Aorta (tissue), 5 donors: ENCODE measurements around the gene CASTOR1. TPM values are rescaled to one million over a fixed set of nuclear protein-coding genes. Genes with fewer than 3 reads are reported as not detected.

ENCODE experiments used
- ATAC-seq: fragments of 200-7000 bp; cut with Tn5 transposase; one replicate; pipeline ENCODE4 v1.9.1; 2022; ENCODE audit warnings: moderate library complexity; ENCODE audit not compliant: low FRiP score
- DNase-seq, 2 donors: peaks; one replicate each; pipeline ENCODE4 v3.0.0-alpha.2; 2020
- H3K27ac ChIP-seq, 2 donors: one replicate each; pipeline ENCODE4 v1.5.1; 2013; ENCODE audit warnings: low read length in 2 of 2, mild to moderate bottlenecking in 2 of 2, moderate library complexity in 2 of 2, control low read depth in 1 of 2, inconsistent platforms in 1 of 2, low read depth in 1 of 2
- H3K27me3 ChIP-seq, 2 donors: one replicate each; pipeline ENCODE4 v1.6.1; 2013; ENCODE audit warnings: control low read depth in 1 of 2, low read length in 1 of 2, mild to moderate bottlenecking in 1 of 2, moderate library complexity in 1 of 2; ENCODE audit not compliant: insufficient read depth in 2 of 2, control insufficient read depth in 1 of 2
- H3K36me3 ChIP-seq, 2 donors: one replicate each; pipeline ENCODE4 v1.6.1; 2013; ENCODE audit warnings: control low read depth in 1 of 2, low read length in 1 of 2, mild to moderate bottlenecking in 1 of 2; ENCODE audit not compliant: insufficient read depth in 2 of 2, control insufficient read depth in 1 of 2
- H3K4me1 ChIP-seq, 2 donors: one replicate each; pipeline ENCODE4 v1.6.1; 2013; ENCODE audit warnings: low read length in 2 of 2, control low read depth in 1 of 2, mild to moderate bottlenecking in 1 of 2, moderate library complexity in 1 of 2; ENCODE audit not compliant: insufficient read depth in 2 of 2, control insufficient read depth in 1 of 2
- H3K4me3 ChIP-seq, 2 donors: one replicate each; pipeline ENCODE4 v1.5.1; 2013; ENCODE audit warnings: low read length in 2 of 2, control low read depth in 1 of 2, mild to moderate bottlenecking in 1 of 2
- H3K9me3 ChIP-seq: one replicate; pipeline ENCODE4 v1.6.1; 2013; ENCODE audit warnings: mild to moderate bottlenecking, low read length; ENCODE audit not compliant: control insufficient read depth
- WGBS, 2 donors: extraction: QIAGEN DNeasy Blood & Tissue Kit; methylation state at CpG; one replicate each; pipeline ENCODE4 v1.1.7; 2013; 5-methylcytosine and 5-hydroxymethylcytosine counted together
- intact Hi-C, 2 donors: fragments of 100-400 bp; cut with DNase I; formaldehyde crosslinking; loops; one replicate each; pipeline versions ENCODE4 v1.14.2 to v1.15.0; 2022
- polyA plus RNA-seq, 2 donors: library from polyadenylated mRNA; stranded (reverse); fragments of 200-250 nt; gene quantifications; one replicate each; pipeline ENCODE4 v1.2.3, GENCODE V29; 2013
- total RNA-seq, 2 donors: library from RNA; stranded (reverse); fragmentation: NEBNext Ultra II Directional; extraction: Animal tissue kit (Norgen Biotek cat#: 25700); gene quantifications; one replicate each; pipeline ENCODE4 v1.2.1, GENCODE V29; 2021
- donor health status: healthy with polysubstance abuse.
- donor health status: Bipolar disorder and iron deficiency.
- donor health status: DM: no; HTN: no; CAD: no.
- donor health status: DM: no; HTN: no; CAD: no.
- donor health status: DM: yes; HTN: yes; CAD: no.

Gene CASTOR1
- total and polyA plus RNA-seq, 4 donors = 4.0 to 14.0 (median 13.5) TPM

DNA sequence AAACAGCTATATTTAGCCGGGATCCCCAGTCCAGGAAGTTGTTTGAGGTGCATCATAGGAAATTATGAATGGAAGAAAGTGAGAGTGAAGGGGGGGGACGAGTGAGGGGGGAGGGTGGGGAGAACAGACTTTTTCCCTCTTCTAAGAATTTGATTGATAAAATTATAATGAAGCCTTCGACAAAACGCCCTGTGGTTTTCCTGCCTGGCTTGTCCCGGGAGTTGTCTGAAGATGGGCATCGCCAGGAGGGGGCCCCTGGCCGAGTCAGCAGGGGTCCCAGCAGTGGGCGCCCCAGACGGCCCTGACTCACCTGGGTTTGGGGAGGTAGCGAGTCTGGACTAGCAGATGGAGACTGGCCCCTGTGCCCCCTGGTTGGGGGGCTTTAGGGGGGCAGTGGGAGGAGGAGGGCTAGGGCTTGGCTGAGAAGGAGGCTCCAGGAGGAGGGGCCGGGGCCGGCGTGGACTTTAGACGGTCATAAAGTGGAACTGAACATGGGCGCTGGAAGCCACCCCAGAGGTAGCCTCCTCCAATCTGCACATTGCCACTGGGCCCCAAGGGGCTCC lies 42.4 kb downstream of the CASTOR1 start:
- WGBS, 2 donors = 20% methylated on average over 15 of the region's 15 CpGs
- Histone ChIP-seq H3K4me1 (peaks cover 0 to 2% of the 10 kb centered on the region in 2 donors), H3K4me3 (no peak overlapping the region), H3K9me3 (no peaks in the 10 kb centered on the region), H3K27ac (no peak overlapping the region), H3K36me3 (no peaks in the 10 kb centered on the region), H3K27me3 (no peaks in the 10 kb centered on the region)
- intact Hi-C loops = no loop called here
- no peak for DNase-seq
- no peak for ATAC-seq

DNA sequence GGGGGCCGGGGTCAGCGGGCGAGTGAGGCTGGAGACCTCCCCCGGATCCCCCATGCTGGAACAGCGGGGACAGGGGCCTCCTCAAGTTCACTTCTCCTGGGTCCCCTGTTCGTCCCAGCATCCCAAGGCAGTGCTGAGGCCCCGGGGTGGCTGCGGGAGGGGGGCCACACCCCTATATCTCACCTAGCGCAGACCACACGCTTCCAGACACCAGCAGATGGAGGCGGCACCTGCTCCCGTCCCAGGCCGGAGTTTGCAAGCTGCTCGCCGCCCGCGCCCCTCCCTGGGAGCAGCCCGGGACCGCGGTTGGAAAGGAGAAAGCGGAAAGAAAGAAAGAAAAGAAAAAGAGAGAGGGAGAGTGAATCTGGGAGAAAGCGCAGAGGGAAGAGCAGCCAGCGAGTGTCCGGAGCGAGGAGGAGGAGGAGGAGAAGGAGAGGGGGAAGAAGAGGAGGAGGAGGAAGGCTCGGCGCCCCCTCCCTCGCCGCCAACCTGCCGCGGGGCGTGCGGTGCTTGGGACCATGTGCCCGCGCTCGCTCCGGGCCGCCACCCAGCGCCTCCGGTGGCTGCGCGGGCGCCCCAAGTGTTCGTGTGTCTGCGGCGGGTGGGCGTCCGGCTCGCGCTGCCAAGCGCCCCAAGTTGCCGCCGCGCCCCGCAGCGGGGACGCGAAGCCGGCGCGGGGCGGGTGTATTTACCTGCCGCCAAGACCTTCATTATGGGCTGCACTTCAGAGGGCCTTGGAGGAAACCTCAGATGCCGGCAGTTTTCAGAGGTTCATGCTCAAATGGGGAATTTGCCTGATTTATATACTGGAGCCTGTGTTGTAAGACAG lies 43.1 kb downstream of the CASTOR1 start, which contains the start of gene LIF:
TSS of gene LIF (minus strand) at position 775 of the 829 bp plus-strand sequence. CDS start at position 711, 64 bp downstream.
- Histone ChIP-seq H3K27ac (no peak within 1 kb of the TSS), H3K36me3 (no peaks in the 10 kb centered on the region), H3K9me3 (no peaks in the 10 kb centered on the region), H3K27me3 (no peaks in the 10 kb centered on the region), H3K4me3 (peak within 1 kb of the TSS; percentile 4 to 23), H3K4me1 (peaks cover 0 to 2% of the 10 kb centered on the region in 2 donors)
- intact Hi-C loops = no loop called here
- DNase-seq (no peak), ATAC-seq (no peak)
- WGBS, 2 donors = 1 to 2% methylated on average over 54 to 64 of the region's 64 CpGs

DNA sequence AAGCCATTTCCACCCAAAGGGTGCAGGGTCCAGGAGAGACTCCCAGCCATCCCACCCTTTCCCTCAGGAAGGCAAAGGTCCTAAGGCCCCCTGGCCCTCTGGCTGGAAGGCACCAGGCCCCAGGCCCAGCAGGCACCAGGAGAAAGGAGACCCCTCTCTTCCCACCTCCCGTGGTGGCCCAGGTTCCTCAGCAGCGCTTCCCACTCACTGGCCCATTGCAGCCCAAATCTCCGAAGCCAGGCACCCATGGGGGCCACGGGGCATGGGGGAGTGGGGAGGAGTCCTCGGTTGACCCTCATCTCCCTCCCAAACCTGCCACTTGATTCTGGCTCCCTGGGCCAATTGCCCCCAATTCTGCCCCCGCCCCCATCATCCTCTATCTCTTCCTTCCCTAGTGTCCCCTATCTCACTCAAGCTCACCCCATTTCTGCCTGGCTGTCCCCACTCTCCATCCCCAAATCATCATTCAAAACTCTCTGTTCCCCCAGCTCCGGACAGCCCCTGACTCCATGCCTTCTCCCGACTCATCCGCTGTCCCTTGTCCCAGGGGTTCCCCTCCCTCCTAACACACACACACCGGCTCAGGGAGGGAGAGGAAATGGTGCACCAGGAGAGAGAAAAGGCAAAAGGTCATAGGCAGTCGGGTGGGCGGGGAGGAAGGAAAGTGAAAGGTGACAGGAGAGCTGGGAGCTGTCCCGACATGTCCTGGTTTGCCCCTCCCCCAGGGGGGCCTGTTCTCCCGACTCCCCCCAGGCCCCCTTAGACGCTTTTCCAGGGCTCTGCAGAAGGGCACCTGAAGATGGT lies 43.9 kb downstream of the CASTOR1 start:
- Histone ChIP-seq H3K27me3 (no peaks in the 10 kb centered on the region), H3K36me3 (no peaks in the 10 kb centered on the region), H3K27ac (no peak overlapping the region), H3K4me1 (peaks cover 0 to 2% of the 10 kb centered on the region in 2 donors), H3K9me3 (no peaks in the 10 kb centered on the region), H3K4me3 (peak overlapping the region in 1 of 2 donors; percentile 23)
- 59 to 60% methylated on average over 15 of the region's 15 CpGs for WGBS, 2 donors
- intact Hi-C loops = no loop called here
- DNase-seq (no peak), ATAC-seq (no peak)

DNA sequence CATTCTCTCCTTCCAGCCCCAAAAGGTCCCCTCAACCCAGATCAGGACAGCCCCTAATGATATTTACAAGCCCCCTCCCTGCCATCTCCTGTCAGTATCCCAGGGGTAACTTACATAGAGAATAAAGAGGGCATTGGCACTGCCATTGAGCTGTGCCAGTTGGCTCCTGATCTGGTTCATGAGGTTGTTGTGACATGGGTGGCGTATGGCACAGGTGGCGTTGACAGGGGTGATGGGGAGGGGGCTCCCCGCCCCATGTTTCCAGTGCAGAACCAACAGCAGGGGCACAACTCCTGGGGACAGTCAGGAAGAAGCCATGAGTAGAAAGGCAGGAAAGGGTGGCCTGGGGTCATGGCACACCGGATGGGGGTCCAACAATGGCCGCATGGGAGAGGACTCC lies 44.7 kb downstream of the CASTOR1 start:
- H3K27me3 ChIP-seq = no peaks in the 10 kb centered on the region
- H3K27ac ChIP-seq = no peak overlapping the region
- H3K4me3 ChIP-seq = no peak overlapping the region
- H3K9me3 ChIP-seq = no peaks in the 10 kb centered on the region
- no peaks in the 10 kb centered on the region for H3K36me3 ChIP-seq
- WGBS, 2 donors = 93 to 95% methylated on average over 5 of the region's 5 CpGs
- ATAC-seq (no peak), DNase-seq (no peak)
- H3K4me1 ChIP-seq = peaks cover 0 to 2% of the 10 kb centered on the region in 2 donors
- intact Hi-C loops = no loop called here

DNA sequence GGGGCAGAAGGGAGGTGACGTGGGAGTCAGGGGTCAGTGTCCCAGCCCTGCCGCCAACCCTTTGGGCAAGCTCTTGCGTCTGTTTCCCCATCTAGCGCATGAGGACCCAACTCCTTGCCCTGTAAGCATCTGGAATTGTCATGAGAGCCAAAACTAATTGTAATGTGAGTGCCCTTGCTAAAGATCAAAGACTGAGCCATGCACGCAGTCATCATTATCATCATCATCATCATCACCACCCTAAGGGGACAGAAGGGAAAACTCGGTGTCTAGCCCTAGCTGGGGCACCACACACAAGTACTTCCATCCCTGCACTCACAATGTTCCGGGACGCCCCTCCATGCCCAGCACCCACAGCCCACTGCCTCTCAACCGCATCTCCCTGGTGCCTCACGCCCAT lies 45.2 kb downstream of the CASTOR1 start:
- peaks cover 0 to 2% of the 10 kb centered on the region in 2 donors for H3K4me1 ChIP-seq
- H3K27ac ChIP-seq = no peak overlapping the region
- no peaks in the 10 kb centered on the region for H3K27me3 ChIP-seq
- intact Hi-C loops = no loop called here
- no peaks in the 10 kb centered on the region for H3K36me3 ChIP-seq
- DNase-seq (no peak), ATAC-seq (no peak)
- 96 to 98% methylated on average over 10 of the region's 10 CpGs for WGBS, 2 donors
- no peak overlapping the region for H3K4me3 ChIP-seq
- no peaks in the 10 kb centered on the region for H3K9me3 ChIP-seq

DNA sequence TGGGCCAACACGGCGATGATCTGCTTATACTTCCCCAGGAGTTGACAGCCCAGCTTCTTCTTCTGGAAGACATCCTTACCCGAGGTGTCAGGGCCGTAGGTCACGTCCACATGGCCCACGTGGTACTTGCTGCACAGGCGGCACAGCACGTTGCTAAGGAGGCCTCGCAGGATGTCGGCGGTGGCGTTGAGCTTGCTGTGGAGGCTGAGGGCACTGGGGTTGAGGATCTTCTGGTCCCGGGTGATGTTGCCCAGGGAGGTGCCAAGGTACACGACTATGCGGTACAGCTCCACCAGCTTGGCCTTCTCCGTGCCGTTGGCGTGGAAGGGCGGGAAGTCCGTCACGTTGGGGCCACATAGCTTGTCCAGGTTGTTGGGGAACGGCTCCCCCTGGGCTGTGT lies 45.6 kb downstream of the CASTOR1 start:
- no peaks in the 10 kb centered on the region for H3K9me3 ChIP-seq
- H3K4me1 ChIP-seq = peaks cover 0 to 2% of the 10 kb centered on the region in 2 donors
- H3K36me3 ChIP-seq = no peaks in the 10 kb centered on the region
- no peak overlapping the region for H3K27ac ChIP-seq
- H3K4me3 ChIP-seq = no peak overlapping the region
- ATAC-seq = no peak
- intact Hi-C loops = no loop called here
- H3K27me3 ChIP-seq = no peaks in the 10 kb centered on the region
- 97% methylated on average over 22 of the region's 22 CpGs for WGBS, 2 donors
- DNase-seq = no peak

DNA sequence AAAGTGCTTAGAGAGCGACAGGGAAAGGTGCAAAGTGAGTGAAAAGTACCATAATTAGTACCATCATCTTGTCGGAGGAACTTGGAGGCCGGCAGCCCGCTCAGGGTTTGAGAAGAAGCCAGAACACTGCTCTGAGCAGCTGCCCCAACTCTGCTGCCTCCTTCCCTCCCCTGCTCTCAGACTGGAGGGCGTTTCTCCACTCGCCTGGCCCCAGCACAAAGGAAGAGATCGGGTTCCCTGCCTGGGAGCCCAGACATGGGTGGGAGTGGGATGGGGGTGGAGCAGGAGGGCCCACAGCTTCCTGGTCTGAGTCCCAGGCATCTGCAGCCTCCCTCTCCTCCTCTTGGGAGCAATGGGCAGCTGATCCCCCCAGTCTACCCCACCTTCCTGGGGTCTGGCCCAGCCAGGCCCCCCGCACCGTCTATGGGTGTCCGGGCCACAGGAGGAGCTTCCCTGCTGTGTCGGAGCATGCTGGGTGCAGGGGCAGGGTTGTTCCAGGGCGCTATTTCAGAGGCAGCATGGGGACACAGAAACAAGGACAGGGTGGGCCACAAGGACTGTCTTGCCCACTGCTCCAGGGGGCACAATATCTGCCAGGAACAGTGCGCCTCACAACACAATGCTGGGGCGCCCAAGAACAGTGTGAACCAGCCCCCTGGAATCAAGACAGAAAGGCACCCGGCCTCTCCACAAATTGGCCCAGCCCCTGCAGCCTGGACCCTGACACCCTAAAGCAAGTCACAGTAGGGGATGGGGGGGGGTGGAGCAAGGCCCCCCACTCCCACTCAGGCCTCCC lies 47.5 kb downstream of the CASTOR1 start:
- no peak for ATAC-seq
- Histone ChIP-seq H3K4me1 (peaks cover 0 to 2% of the 10 kb centered on the region in 2 donors), H3K27ac (no peak overlapping the region), H3K4me3 (no peak overlapping the region), H3K36me3 (no peaks in the 10 kb centered on the region), H3K27me3 (no peaks in the 10 kb centered on the region), H3K9me3 (no peaks in the 10 kb centered on the region)
- intact Hi-C loops = no loop called here
- 85 to 89% methylated on average over 15 of the region's 15 CpGs for WGBS, 2 donors
- no peak for DNase-seq
